ENCODE results near the gene VPS51. TPM values are rescaled to one million over a fixed set of nuclear protein-coding genes. Genes with fewer than 3 reads are reported as not detected.

The VPS51 gene
- total RNA-seq, 4 donors from 2014 or later, result 465 to 843 (median 596) TPM

- 74% methylated on average over 4 of the region's 4 CpGs for WGBS
- Histone ChIP-seq H3K4me1 (no peaks in the 10 kb centered on the region), H3K27ac (no peak overlapping the region), H3K4me3 (no peak overlapping the region), H3K9me3 (no peaks in the 10 kb centered on the region), H3K36me3 (no peaks in the 10 kb centered on the region), H3K27me3 (no peaks in the 10 kb centered on the region)
- DNase-seq (ENCODE audit: low spot score in 2 of 2), result no peak
- no peak for TF ChIP-seq POLR2AphosphoS5 (IDR thresholded peaks at IDR 0.05)
- TF ChIP-seq POLR2A (IDR thresholded peaks at IDR 0.05), result no peak
- TF ChIP-seq CTCF (IDR thresholded peaks at IDR 0.05), result no peak
- no peak for TF ChIP-seq EP300 (IDR thresholded peaks at IDR 0.05)
Measured at GRCh38 chr11:65071907-65072630, 23.9 kb upstream of the VPS51 start.

GRCh38 chr11:65072631-65072966, 23.4 kb upstream of the VPS51 start:
- Histone ChIP-seq H3K27ac (no peak overlapping the region), H3K9me3 (no peaks in the 10 kb centered on the region), H3K4me1 (no peaks in the 10 kb centered on the region), H3K36me3 (no peaks in the 10 kb centered on the region), H3K4me3 (no peak overlapping the region), H3K27me3 (no peaks in the 10 kb centered on the region)
- DNase-seq (ENCODE audit: low spot score in 2 of 2), result no peak
- WGBS, result 60% methylated on average over 1 of the region's 1 CpG
- TF ChIP-seq POLR2AphosphoS5 (IDR thresholded peaks at IDR 0.05) (no peak), CTCF (IDR thresholded peaks at IDR 0.05) (no peak), POLR2A (IDR thresholded peaks at IDR 0.05) (no peak), EP300 (IDR thresholded peaks at IDR 0.05) (no peak)

DNA sequence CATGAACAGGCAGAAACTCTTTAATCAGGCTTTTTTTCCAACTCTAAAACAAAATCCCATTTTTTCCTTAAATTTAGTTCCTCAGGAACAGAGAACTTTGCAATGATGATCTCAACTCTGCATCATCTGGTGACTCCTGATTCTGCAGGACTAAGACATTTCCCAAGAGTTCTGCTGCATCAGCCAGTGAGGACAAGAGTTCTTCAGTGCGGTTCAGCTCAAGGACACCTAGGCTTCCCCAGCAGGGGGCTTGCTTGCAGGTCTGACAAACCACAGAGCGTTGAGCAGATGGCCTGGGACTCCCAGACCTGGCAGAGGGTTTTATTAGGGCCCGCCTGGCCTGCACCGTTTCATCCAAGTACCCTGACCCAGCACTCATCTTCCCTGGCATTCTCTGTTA, 18.6 kb upstream of the VPS51 start:
- H3K9me3 ChIP-seq, result no peaks in the 10 kb centered on the region
- no peaks in the 10 kb centered on the region for H3K36me3 ChIP-seq
- WGBS, result 81% methylated on average over 4 of the region's 4 CpGs

GRCh38 chr11:65078151-65078550, 17.9 kb upstream of the VPS51 start:
- no peak for DNase-seq (ENCODE audit: low spot score in 2 of 2)
- Histone ChIP-seq H3K27ac (no peak overlapping the region), H3K9me3 (no peaks in the 10 kb centered on the region), H3K27me3 (no peaks in the 10 kb centered on the region), H3K36me3 (no peaks in the 10 kb centered on the region), H3K4me1 (peaks cover under 1% of the 10 kb centered on the region), H3K4me3 (no peak overlapping the region)
- TF ChIP-seq CTCF (IDR thresholded peaks at IDR 0.05), result peak; percentile 38 to 72
- TF ChIP-seq EP300 (IDR thresholded peaks at IDR 0.05), result no peak
- 50% methylated on average over 3 of the region's 3 CpGs for WGBS

More for the DNA sequence above, 18.6 kb upstream of the VPS51 start:
- Histone ChIP-seq H3K27ac (no peak overlapping the region), H3K4me1 (no peaks in the 10 kb centered on the region), H3K27me3 (no peaks in the 10 kb centered on the region), H3K4me3 (no peak overlapping the region)
- TF ChIP-seq POLR2A (IDR thresholded peaks at IDR 0.05) (no peak), POLR2AphosphoS5 (IDR thresholded peaks at IDR 0.05) (no peak), CTCF (IDR thresholded peaks at IDR 0.05) (no peak), EP300 (IDR thresholded peaks at IDR 0.05) (no peak)
- DNase-seq (ENCODE audit: low spot score in 2 of 2), result no peak

DNA sequence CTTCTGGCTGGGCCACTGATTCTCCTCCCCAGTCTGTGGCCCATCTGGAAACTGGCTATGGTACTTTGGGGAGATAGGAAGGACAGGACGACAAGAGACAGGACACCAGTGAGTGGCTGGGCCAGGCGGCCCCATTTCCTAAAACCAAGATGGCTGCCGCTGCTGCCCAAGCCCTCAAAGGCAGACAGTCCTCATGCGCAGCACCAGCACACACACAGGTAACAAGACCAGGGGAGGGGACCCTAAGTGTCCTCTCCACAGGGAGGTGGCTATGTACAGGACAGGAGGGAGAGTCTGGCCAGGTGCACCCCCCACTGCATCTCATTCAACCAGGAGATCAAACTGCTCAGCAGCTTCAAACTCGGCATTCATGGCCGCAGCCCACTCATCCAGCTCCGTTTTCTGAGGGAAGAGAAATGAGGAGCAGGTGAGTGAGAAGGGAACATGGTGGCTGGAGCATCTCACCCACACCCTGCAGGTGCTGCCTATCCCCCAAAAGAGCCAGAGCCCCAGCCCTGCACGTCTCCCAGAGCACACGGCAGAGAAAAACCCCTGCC, 17.1 kb upstream of the VPS51 start:
- WGBS, result 88% methylated on average over 9 of the region's 9 CpGs
- Histone ChIP-seq H3K36me3 (no peaks in the 10 kb centered on the region), H3K27me3 (no peaks in the 10 kb centered on the region), H3K4me1 (peaks cover 5% of the 10 kb centered on the region), H3K9me3 (no peaks in the 10 kb centered on the region), H3K27ac (no peak overlapping the region), H3K4me3 (no peak overlapping the region)
- TF ChIP-seq CTCF (IDR thresholded peaks at IDR 0.05) (no peak), POLR2A (IDR thresholded peaks at IDR 0.05) (no peak)
- no peak for DNase-seq (ENCODE audit: low spot score in 2 of 2)

Data from suprapubic skin (tissue), 4 donors.